ENCODE measurements around the gene PSAP.

The PSAP gene

GRCh38 chr10:71832967-71833366 lies 18.1 kb downstream of the PSAP start:
- DNase-seq: no peak
- TF ChIP-seq GATA1 (IDR thresholded peaks at IDR 0.05; ENCODE audit: low read depth, low read length) (no peak), POLR2A (IDR thresholded peaks at IDR 0.05; ENCODE audit: low read length) (no peak)

- DNase-seq: no peak
- TF ChIP-seq POLR2A (IDR thresholded peaks at IDR 0.05; ENCODE audit: low read length) (no peak), GATA1 (IDR thresholded peaks at IDR 0.05; ENCODE audit: low read depth, low read length) (no peak)
Measured at GRCh38 chr10:71831646-71832552, 19.2 kb downstream of the PSAP start.

- DNase-seq: no peak
- TF ChIP-seq GATA1 (IDR thresholded peaks at IDR 0.05; ENCODE audit: low read depth, low read length): no peak
- no peak for TF ChIP-seq POLR2A (IDR thresholded peaks at IDR 0.05; ENCODE audit: low read length)
Measured at GRCh38 chr10:71830726-71831125, 20.3 kb downstream of the PSAP start.

GRCh38 chr10:71829896-71830295 lies 21.2 kb downstream of the PSAP start:
- TF ChIP-seq POLR2A (IDR thresholded peaks at IDR 0.05; ENCODE audit: low read length) (no peak), GATA1 (IDR thresholded peaks at IDR 0.05; ENCODE audit: low read depth, low read length) (no peak)
- no peak for DNase-seq

- TF ChIP-seq POLR2A (IDR thresholded peaks at IDR 0.05; ENCODE audit: low read length) (no peak), GATA1 (IDR thresholded peaks at IDR 0.05; ENCODE audit: low read depth, low read length) (no peak)
- DNase-seq: peak; percentile 50 to 65
Measured at GRCh38 chr10:71829171-71829570, 21.9 kb downstream of the PSAP start.

- TF ChIP-seq POLR2A (IDR thresholded peaks at IDR 0.05; ENCODE audit: low read length) (no peak), GATA1 (IDR thresholded peaks at IDR 0.05; ENCODE audit: low read depth, low read length) (no peak)
- no peak for DNase-seq
Measured at GRCh38 chr10:71828702-71829101, 22.3 kb downstream of the PSAP start.

GRCh38 chr10:71827852-71828251 lies 23.2 kb downstream of the PSAP start:
- no peak for TF ChIP-seq GATA1 (IDR thresholded peaks at IDR 0.05; ENCODE audit: low read depth, low read length)
- no peak for TF ChIP-seq POLR2A (IDR thresholded peaks at IDR 0.05; ENCODE audit: low read length)
- DNase-seq: no peak

- no peak for TF ChIP-seq GATA1 (IDR thresholded peaks at IDR 0.05; ENCODE audit: low read depth, low read length)
- no peak for TF ChIP-seq POLR2A (IDR thresholded peaks at IDR 0.05; ENCODE audit: low read length)
- peak in 1 of 2 experiments; percentile 30 for DNase-seq
Measured at GRCh38 chr10:71825217-71825616, 25.8 kb downstream of the PSAP start.

- DNase-seq: no peak
- no peak for TF ChIP-seq POLR2A (IDR thresholded peaks at IDR 0.05; ENCODE audit: low read length)
- no peak for TF ChIP-seq GATA1 (IDR thresholded peaks at IDR 0.05; ENCODE audit: low read depth, low read length)
Measured at GRCh38 chr10:71824333-71824732, 26.7 kb downstream of the PSAP start.

- DNase-seq: no peak
- TF ChIP-seq POLR2A (IDR thresholded peaks at IDR 0.05; ENCODE audit: low read length) (no peak), GATA1 (IDR thresholded peaks at IDR 0.05; ENCODE audit: low read depth, low read length) (no peak)
Measured at GRCh38 chr10:71823356-71823755, 27.7 kb downstream of the PSAP start.

GRCh38 chr10:71821909-71822763 lies 28.9 kb downstream of the PSAP start:
- DNase-seq: no peak
- TF ChIP-seq POLR2A (IDR thresholded peaks at IDR 0.05; ENCODE audit: low read length): no peak

GRCh38 chr10:71820966-71821365 lies 30.1 kb downstream of the PSAP start:
- no peak for DNase-seq
- no peak for TF ChIP-seq GATA1 (IDR thresholded peaks at IDR 0.05; ENCODE audit: low read depth, low read length)
- TF ChIP-seq POLR2A (IDR thresholded peaks at IDR 0.05; ENCODE audit: low read length): no peak

GRCh38 chr10:71819985-71820384 lies 31.1 kb downstream of the PSAP start:
- TF ChIP-seq POLR2A (IDR thresholded peaks at IDR 0.05; ENCODE audit: low read length) (no peak), GATA1 (IDR thresholded peaks at IDR 0.05; ENCODE audit: low read depth, low read length) (no peak)
- no peak for DNase-seq

- no peak for TF ChIP-seq GATA1 (IDR thresholded peaks at IDR 0.05; ENCODE audit: low read depth, low read length)
- no peak for TF ChIP-seq POLR2A (IDR thresholded peaks at IDR 0.05; ENCODE audit: low read length)
- DNase-seq: no peak
Measured at GRCh38 chr10:71819441-71819861, 31.6 kb downstream of the PSAP start.
